ENCODE data around the gene ILKAP. TPM values are rescaled to one million over a fixed set of nuclear protein-coding genes. Genes with fewer than 3 reads are reported as not detected.

ILKAP gene
- total RNA-seq, 1 experiment from 2014 or later: 41.5 TPM

- Histone ChIP-seq H3K4ac (ENCODE audit: low read depth, low read length) (no peak overlapping the region), H2BK120ac (ENCODE audit: low read depth, low read length, poor library complexity, severe bottlenecking) (no peak overlapping the region), H3T11ph (ENCODE audit: low read length) (no peak overlapping the region), H2AFZ (ENCODE audit: low read length) (no peak overlapping the region), H2BK20ac (ENCODE audit: low read depth, low read length, poor library complexity, severe bottlenecking) (no peak overlapping the region), H4K91ac (ENCODE audit: insufficient read length, low read depth, low read length) (no peak overlapping the region), H3K56ac (ENCODE audit: insufficient read length, low read depth, low read length) (no peak overlapping the region), H4K8ac (replicated peaks; ENCODE audit: insufficient read length, low read depth, low read length) (no peak overlapping the region), H3K14ac (ENCODE audit: insufficient read depth, low read length) (no peak overlapping the region; the same call in 1 of the 2 replicates), H2AK5ac (ENCODE audit: insufficient read length, low read length) (no peak overlapping the region), H3K27ac (ENCODE audit: insufficient read length, low read depth, low read length) (no peak overlapping the region), H3K9me3 (ENCODE audit: control insufficient read depth, low read depth, low read length) (no peaks in the 10 kb centered on the region), H3K79me2 (ENCODE audit: insufficient read depth, low read length) (no peaks in the 10 kb centered on the region), H3K18ac (ENCODE audit: insufficient read length, low read depth, low read length) (no peak overlapping the region), H3K23ac (ENCODE audit: insufficient read length, low read depth, low read length) (no peak overlapping the region), H3K23me2 (ENCODE audit: insufficient read length, low read depth, low read length, poor library complexity, severe bottlenecking) (no peaks in the 10 kb centered on the region), H3K9ac (ENCODE audit: extremely low read depth, insufficient read length, low read length) (no peak overlapping the region), H3K4me1 (ENCODE audit: insufficient read depth, low read length) (no peaks in the 10 kb centered on the region), H4K20me1 (ENCODE audit: control insufficient read depth, insufficient read depth, insufficient read length) (no peaks in the 10 kb centered on the region), H2BK15ac (ENCODE audit: low read depth, low read length) (no peak overlapping the region), H3K79me1 (ENCODE audit: insufficient read depth, low read depth, low read length, poor library complexity, severe bottlenecking) (no peaks in the 10 kb centered on the region), H4K5ac (ENCODE audit: insufficient read length, low read depth, low read length) (no peak overlapping the region), H3K27me3 (ENCODE audit: insufficient read depth, low read length) (no peaks in the 10 kb centered on the region), H2BK5ac (ENCODE audit: insufficient read length, low read length) (no peak overlapping the region), H2BK12ac (ENCODE audit: insufficient read length, low read depth, low read length) (no peak overlapping the region), H3K4me2 (ENCODE audit: insufficient read depth, insufficient read length, low read length) (no peak overlapping the region)
- no peak for DNase-seq
- H3K27me3 Mint-ChIP-seq (ENCODE audit: low read depth): no peaks in the 10 kb centered on the region; the same call in 1 of the 2 replicates
- no peak overlapping the region for H3K27ac Mint-ChIP-seq
- H3K9me3 Mint-ChIP-seq: no peaks in the 10 kb centered on the region; a peak in 1 of 5 replicates
- no peaks in the 10 kb centered on the region for H3K4me1 Mint-ChIP-seq
- H3K36me3 Mint-ChIP-seq (ENCODE audit: insufficient read depth in 1 of 3, low read depth in 3 of 3): no peaks in the 10 kb centered on the region
- no CpG with 5 or more reads among the region's 22 CpGs for WGBS (ENCODE audit: extremely low coverage, insufficient read length, low lambda C conversion rate)
- H3K4me3 Mint-ChIP-seq: no peak overlapping the region
- no peak for TF ChIP-seq CTCF (conservative IDR thresholded peaks at IDR 0.05)
Observed at GRCh38 chr2:238129166-238130010, 74.1 kb downstream of the ILKAP start.

Data from H9 (cell line).